HG02642 (cell line): Measurements from ENCODE around the gene LSAMP.

ENCODE experiments used
- ATAC-seq: cut with Tn5 transposase; IDR thresholded peaks from one replicate; pipeline ENCODE4 v1.9.1; 2021; ENCODE audit warnings: mild to moderate bottlenecking; ENCODE audit not compliant: unreplicated experiment, poor library complexity

LSAMP gene

GRCh38 chr3:115835946-115836345 is 609.3 kb downstream of the LSAMP start:
- no peak for ATAC-seq

GRCh38 chr3:115834068-115834467 is 611.2 kb downstream of the LSAMP start:
- no peak for ATAC-seq

GRCh38 chr3:115833074-115833473 is 612.2 kb downstream of the LSAMP start:
- no peak for ATAC-seq

GRCh38 chr3:115832265-115832664 is 613.0 kb downstream of the LSAMP start:
- no peak for ATAC-seq

- no peak for ATAC-seq
Observed at GRCh38 chr3:115831864-115832263, 613.4 kb downstream of the LSAMP start.

- ATAC-seq: no peak
Observed at GRCh38 chr3:115830764-115831395, 614.4 kb downstream of the LSAMP start.

- no peak for ATAC-seq
Observed at GRCh38 chr3:115828401-115828800, 616.9 kb downstream of the LSAMP start.

GRCh38 chr3:115827495-115827894 is 617.8 kb downstream of the LSAMP start:
- no peak for ATAC-seq

GRCh38 chr3:115825046-115825445 is 620.2 kb downstream of the LSAMP start:
- ATAC-seq: no peak

GRCh38 chr3:115823083-115823482 is 622.2 kb downstream of the LSAMP start:
- ATAC-seq: no peak

- ATAC-seq: no peak
Observed at GRCh38 chr3:115822579-115822978, 622.7 kb downstream of the LSAMP start.

GRCh38 chr3:115819785-115820384 is 625.4 kb downstream of the LSAMP start:
- ATAC-seq: peak; percentile 92

- peak; percentile 53 for ATAC-seq
Observed at GRCh38 chr3:115814778-115815380, 630.4 kb downstream of the LSAMP start.

GRCh38 chr3:115814006-115814405 is 631.3 kb downstream of the LSAMP start:
- no peak for ATAC-seq

- ATAC-seq: no peak
Observed at GRCh38 chr3:115808816-115809215, 636.5 kb downstream of the LSAMP start.

- ATAC-seq: no peak
Observed at GRCh38 chr3:115808244-115808643, 637.0 kb downstream of the LSAMP start.

GRCh38 chr3:115806501-115806900 is 638.8 kb downstream of the LSAMP start:
- no peak for ATAC-seq

GRCh38 chr3:115805520-115805919 is 639.8 kb downstream of the LSAMP start:
- no peak for ATAC-seq

GRCh38 chr3:115804713-115805119 is 640.6 kb downstream of the LSAMP start:
- no peak for ATAC-seq

- ATAC-seq: no peak
Observed at GRCh38 chr3:115804200-115804599, 641.1 kb downstream of the LSAMP start.

- no peak for ATAC-seq
Observed at GRCh38 chr3:115803661-115804060, 641.6 kb downstream of the LSAMP start.
